Loucy (cell line): ENCODE results near the gene MYOZ2.

Experiments
- H2AFZ ChIP-seq: fragments of 200-600 bp; sonication (generic); 2 replicates; pipeline ENCODE4 v1.6.0; 2016; ENCODE audit warnings: antibody characterized with exemption, mild to moderate bottlenecking, low read length, moderate library complexity
- H3F3A ChIP-seq: fragments of 200-600 bp; 2 replicates; pipeline ENCODE4 v1.6.0; 2016; ENCODE audit warnings: antibody characterized with exemption, low read depth, mild to moderate bottlenecking
- H3K27me3 ChIP-seq: fragments of 200-600 bp; sonication (generic); 2 replicates; pipeline ENCODE4 v1.6.1; 2014; ENCODE audit warnings: low read length, mild to moderate bottlenecking; ENCODE audit not compliant: insufficient read depth, poor library complexity, severe bottlenecking
- H3K36me3 ChIP-seq: fragments of 200-600 bp; sonication (generic); 2 replicates; pipeline ENCODE4 v1.6.1; 2016; ENCODE audit warnings: low read length; ENCODE audit not compliant: insufficient read depth
- H3K4me1 ChIP-seq: fragments of 200-600 bp; sonication (generic); 2 replicates; pipeline ENCODE4 v1.5.1; 2014; ENCODE audit warnings: low read length, mild to moderate bottlenecking; ENCODE audit not compliant: insufficient read depth, poor library complexity, severe bottlenecking
- H3K4me2 ChIP-seq: fragments of 200-600 bp; sonication (generic); 2 replicates; pipeline ENCODE4 v1.6.0; 2014; ENCODE audit warnings: antibody characterized with exemption, low read length, low read depth, mild to moderate bottlenecking; ENCODE audit not compliant: poor library complexity, severe bottlenecking
- H3K4me3 ChIP-seq: fragments of 200-600 bp; sonication (generic); 2 replicates; pipeline ENCODE4 v1.5.1; 2014; ENCODE audit warnings: low read length, mild to moderate bottlenecking, mixed read lengths; ENCODE audit not compliant: poor library complexity, severe bottlenecking
- H3K79me2 ChIP-seq: fragments of 200-600 bp; sonication (generic); 2 replicates; pipeline ENCODE4 v1.6.1; 2014; ENCODE audit warnings: low read length; ENCODE audit not compliant: insufficient read depth
- H3K9ac ChIP-seq: fragments of 200-600 bp; sonication (generic); 2 replicates; pipeline ENCODE4 v1.6.0; 2014; ENCODE audit warnings: mild to moderate bottlenecking, low read depth, low read length, moderate library complexity; ENCODE audit not compliant: poor library complexity, severe bottlenecking
- H3K9me2 ChIP-seq: fragments of 200-600 bp; sonication (generic); replicated peaks from 2 replicates; pipeline ENCODE4 v1.6.1; 2016; ENCODE audit warnings: low read depth, low read length, mixed read lengths
- H3K9me3 ChIP-seq: fragments of 200-600 bp; sonication (generic); 2 replicates; pipeline ENCODE4 v1.6.1; 2014; ENCODE audit warnings: mild to moderate bottlenecking, antibody characterized with exemption, low read length, low read depth; ENCODE audit not compliant: insufficient read depth
- H4K20me1 ChIP-seq: fragments of 200-600 bp; sonication (generic); 2 replicates; pipeline ENCODE4 v1.6.0; 2014; ENCODE audit warnings: antibody characterized with exemption, low read length, mild to moderate bottlenecking; ENCODE audit not compliant: insufficient read depth, poor library complexity, severe bottlenecking
- CTCF ChIP-seq: fragments of 200-600 bp; sonication (generic); conservative IDR thresholded peaks from 2 replicates; pipeline ENCODE4 v1.5.1; 2014; ENCODE audit warnings: mild to moderate bottlenecking, antibody characterized with exemption, low read length
- EZH2phosphoT487 ChIP-seq: fragments of 200-600 bp; IDR thresholded peaks from 2 replicates; pipeline ENCODE4 v1.6.1; 2018; ENCODE audit warnings: antibody characterized with exemption, mild to moderate bottlenecking, moderate library complexity, borderline replicate concordance

Gene MYOZ2

DNA sequence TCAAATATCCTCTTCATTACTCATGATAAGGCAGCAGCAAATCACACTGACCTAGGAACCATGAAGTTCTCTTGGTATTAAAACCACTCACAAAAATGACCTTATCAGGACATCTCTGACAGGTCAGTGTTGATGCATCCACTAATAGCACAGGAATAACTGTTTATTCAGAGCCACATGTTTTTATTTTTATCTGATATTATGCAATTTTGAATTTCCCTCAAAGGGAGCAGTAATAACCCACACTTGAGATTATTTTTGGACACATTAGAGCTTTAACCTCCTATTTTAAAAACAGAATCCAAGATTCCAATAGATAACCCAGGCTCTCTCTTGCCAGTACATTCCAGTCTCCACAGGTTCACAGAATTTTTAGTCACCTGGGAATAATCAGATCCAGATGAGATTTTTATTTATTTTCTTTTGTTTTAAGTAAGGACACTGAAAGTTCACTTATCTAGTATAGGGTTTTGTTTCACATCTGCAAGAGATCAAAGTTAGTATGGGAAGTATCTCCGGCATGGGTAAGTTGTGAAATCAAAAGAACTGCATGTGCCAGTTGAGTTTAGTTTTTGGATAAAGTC is 36.3 kb upstream of the MYOZ2 start:
- peaks cover 11% of the 10 kb centered on the region for H3K4me1 ChIP-seq
- H4K20me1 ChIP-seq, result no peaks in the 10 kb centered on the region
- H3K4me3 ChIP-seq, result no peak overlapping the region
- no peak overlapping the region for H2AFZ ChIP-seq
- TF ChIP-seq CTCF, result no peak
- no peak for TF ChIP-seq EZH2phosphoT487
- no peak overlapping the region for H3K9ac ChIP-seq
- no peaks in the 10 kb centered on the region for H3F3A ChIP-seq
- no peaks in the 10 kb centered on the region for H3K36me3 ChIP-seq
- H3K9me2 ChIP-seq, result no peaks in the 10 kb centered on the region
- no peaks in the 10 kb centered on the region for H3K27me3 ChIP-seq
- no peaks in the 10 kb centered on the region for H3K79me2 ChIP-seq
- H3K4me2 ChIP-seq, result no peak overlapping the region
- H3K9me3 ChIP-seq, result no peaks in the 10 kb centered on the region

- Histone ChIP-seq H3K4me3 (no peak overlapping the region), H2AFZ (no peak overlapping the region), H3K4me1 (peaks cover 23% of the 10 kb centered on the region), H3K4me2 (no peak overlapping the region), H3K79me2 (no peaks in the 10 kb centered on the region), H3F3A (no peaks in the 10 kb centered on the region), H4K20me1 (no peaks in the 10 kb centered on the region), H3K9me3 (no peaks in the 10 kb centered on the region), H3K27me3 (no peaks in the 10 kb centered on the region), H3K9me2 (no peaks in the 10 kb centered on the region), H3K36me3 (no peaks in the 10 kb centered on the region), H3K9ac (no peak overlapping the region)
- TF ChIP-seq CTCF (no peak), EZH2phosphoT487 (no peak)
Observed at GRCh38 chr4:119100655-119101054, 35.0 kb upstream of the MYOZ2 start.

DNA sequence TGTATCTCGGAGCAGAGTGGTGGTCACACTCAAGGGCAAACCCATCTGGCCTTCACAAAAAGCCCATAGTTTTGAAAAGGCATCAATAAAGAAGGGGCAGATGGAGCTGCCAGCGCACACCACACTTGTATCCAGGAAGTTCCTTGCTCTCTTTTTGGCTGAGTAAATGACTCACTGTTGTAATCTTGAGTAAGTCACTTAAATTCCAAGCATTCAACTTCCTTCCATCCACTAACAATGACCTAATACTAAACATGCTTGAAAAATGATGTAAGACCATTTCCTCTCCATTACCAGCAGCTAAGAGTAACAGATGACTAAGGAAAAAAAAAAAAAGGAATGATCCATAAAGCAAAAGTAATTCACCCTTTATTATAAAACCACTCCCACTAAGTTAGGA is 32.4 kb upstream of the MYOZ2 start:
- H3K9me3 ChIP-seq, result no peaks in the 10 kb centered on the region
- H4K20me1 ChIP-seq, result no peaks in the 10 kb centered on the region
- TF ChIP-seq CTCF (no peak), EZH2phosphoT487 (no peak)
- no peaks in the 10 kb centered on the region for H3K27me3 ChIP-seq
- H3K9ac ChIP-seq, result no peak overlapping the region
- H3K4me3 ChIP-seq, result no peak overlapping the region
- H2AFZ ChIP-seq, result no peak overlapping the region
- H3K36me3 ChIP-seq, result no peaks in the 10 kb centered on the region
- H3K9me2 ChIP-seq, result no peaks in the 10 kb centered on the region
- H3K4me2 ChIP-seq, result no peak overlapping the region
- no peaks in the 10 kb centered on the region for H3F3A ChIP-seq
- H3K4me1 ChIP-seq, result peaks cover 34% of the 10 kb centered on the region
- H3K79me2 ChIP-seq, result no peaks in the 10 kb centered on the region
